Uterus (tissue), 2 donors: ENCODE data around the gene VRK3.

Source experiments
- CTCF ChIP-seq, 4 experiments: fragments of 200-600 bp in 2 of 4; fragments of 450-650 bp in 2 of 4; sonication (generic) in 2 of 4; IDR thresholded peaks; one replicate each; pipeline ENCODE4 v1.5.1; 2016 to 2019; ENCODE audit warnings: antibody characterized with exemption in 4 of 4, mild to moderate bottlenecking in 2 of 4, moderate library complexity in 1 of 4
- POLR2A ChIP-seq, 2 donors: fragments of 450-650 bp; IDR thresholded peaks; one replicate each; pipeline ENCODE4 v1.6.1; 2016; ENCODE audit warnings: antibody characterized with exemption in 2 of 2, mild to moderate bottlenecking in 1 of 2, moderate library complexity in 1 of 2

- TF ChIP-seq CTCF (IDR thresholded peaks at IDR 0.05) (no peak), POLR2A (IDR thresholded peaks at IDR 0.05) (no peak)
These were observed 70.2 kb downstream of the VRK3 start for GRCh38 chr19:49954933-49955332.
